Muscle of arm (tissue), 12 donors: ENCODE results near the gene FZR1. TPM values are rescaled to one million over a fixed set of nuclear protein-coding genes. Genes with fewer than 3 reads are reported as not detected.
"Not testable (repeated sequence)": the region's sequence is repeated elsewhere in the genome, so short reads cannot be mapped to it uniquely, and the experiment has no call there.

ENCODE experiments used
- DNase-seq: peaks from one replicate; pipeline ENCODE4 v3.0.0-alpha.2; 2013
- polyA plus RNA-seq, 12 donors: library from polyadenylated mRNA; unstranded; fragments of 120-200 nt; gene quantifications; one replicate each; pipeline ENCODE4 v1.2.1, GENCODE V29; 2013; ENCODE audit not compliant: insufficient read length in 12 of 12

The FZR1 gene
- polyA plus RNA-seq, 12 donors, result 21.8 to 47.2 (median 28.8) TPM; not detected in 1

DNA sequence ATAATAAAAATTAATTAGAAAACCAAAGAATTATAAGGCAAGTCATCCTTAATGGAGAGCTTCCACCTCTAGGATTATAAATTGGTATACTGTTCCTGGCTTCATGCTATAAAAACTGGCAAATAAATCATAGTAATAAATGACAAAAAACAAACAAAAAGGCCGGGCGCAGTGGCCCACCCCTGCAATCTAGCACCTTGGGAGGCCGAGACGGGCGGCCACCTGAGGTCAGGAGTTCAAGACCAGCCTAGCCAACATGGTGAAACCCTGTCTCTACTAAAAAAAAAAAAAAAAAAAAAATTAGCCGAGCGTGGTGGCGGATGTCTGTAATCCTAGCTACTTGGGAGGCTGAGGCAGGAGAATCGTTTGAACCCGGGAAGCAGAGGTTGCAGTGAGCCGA is 63.9 kb downstream of the FZR1 start:
- not testable (repeated sequence) for DNase-seq

DNA sequence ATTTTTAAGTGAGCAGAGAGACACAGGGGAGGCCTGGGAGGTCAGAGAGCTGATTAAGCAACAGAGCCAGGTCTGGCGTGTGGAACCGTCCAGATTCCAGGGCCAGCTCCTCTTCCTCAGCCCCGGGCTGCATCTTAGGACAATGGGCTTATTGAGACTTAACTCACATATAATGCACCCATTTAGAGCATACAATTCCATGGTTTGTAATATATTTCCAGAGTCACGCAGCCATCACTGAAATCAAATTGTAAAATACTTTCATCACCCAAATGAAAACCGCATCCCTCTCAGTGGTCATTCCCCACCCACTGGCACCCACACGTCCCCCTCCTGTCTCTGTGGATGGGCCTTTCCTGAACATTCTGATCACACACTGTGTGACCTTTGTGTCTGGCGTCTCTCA is 64.5 kb downstream of the FZR1 start:
- no peak for DNase-seq

DNA sequence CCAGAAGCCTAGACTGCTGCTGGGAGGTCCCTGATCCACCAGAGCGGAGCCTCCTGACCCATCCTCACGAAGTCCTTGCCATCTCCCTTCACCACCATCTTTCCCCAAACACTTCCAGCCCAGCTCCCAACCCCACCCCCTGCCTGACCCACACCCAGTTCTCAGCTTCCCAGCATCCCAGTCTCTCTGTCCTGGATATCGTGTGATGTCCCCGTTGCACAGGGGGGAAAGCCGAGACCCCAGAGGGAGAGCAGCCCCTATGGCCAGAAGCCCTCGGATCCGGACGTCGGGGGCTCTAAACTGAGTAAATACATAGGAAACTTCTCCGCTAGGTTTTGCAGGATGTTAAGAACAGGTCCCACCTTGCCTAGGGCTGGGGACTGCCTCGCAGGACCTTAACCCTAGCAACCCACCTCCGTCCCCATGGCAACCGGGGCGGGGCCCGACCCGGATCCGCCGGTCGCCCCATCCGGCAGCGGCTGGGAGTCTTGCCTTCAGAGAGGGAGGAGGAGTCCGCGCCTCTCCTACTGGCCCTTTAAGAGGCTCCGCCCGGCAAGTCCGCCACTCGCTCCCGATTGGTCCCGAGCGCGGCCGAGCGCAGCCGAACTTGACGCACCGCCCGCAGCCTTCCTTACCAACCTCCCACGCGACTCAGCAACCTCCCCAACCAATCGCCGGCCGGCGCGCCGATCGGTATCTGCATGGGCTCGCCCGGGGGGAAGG is 66.2 kb downstream of the FZR1 start:
- DNase-seq, result peak; percentile 99

DNA sequence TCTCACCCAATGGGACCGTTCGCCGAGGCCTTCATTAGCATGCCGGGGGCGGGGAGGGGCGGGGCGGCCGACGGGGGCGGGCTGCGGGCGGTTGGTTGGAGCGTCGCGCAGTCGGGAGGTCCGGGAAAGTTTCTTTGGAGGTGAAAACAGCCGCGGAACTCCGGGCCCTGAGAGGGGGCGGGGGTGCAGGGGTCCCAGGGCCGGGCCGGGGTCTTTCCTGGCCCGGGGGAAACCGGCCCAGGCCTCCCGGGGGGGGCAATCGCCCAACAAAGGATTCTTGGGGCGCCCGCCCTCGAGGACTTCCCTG is 66.7 kb downstream of the FZR1 start, which contains the start of gene HMG20B:
Gene HMG20B, plus strand, starts transcription at position 90 of the 307 bp plus-strand sequence. CDS start 366 bp downstream, outside the sequence.
- DNase-seq, result no peak

DNA sequence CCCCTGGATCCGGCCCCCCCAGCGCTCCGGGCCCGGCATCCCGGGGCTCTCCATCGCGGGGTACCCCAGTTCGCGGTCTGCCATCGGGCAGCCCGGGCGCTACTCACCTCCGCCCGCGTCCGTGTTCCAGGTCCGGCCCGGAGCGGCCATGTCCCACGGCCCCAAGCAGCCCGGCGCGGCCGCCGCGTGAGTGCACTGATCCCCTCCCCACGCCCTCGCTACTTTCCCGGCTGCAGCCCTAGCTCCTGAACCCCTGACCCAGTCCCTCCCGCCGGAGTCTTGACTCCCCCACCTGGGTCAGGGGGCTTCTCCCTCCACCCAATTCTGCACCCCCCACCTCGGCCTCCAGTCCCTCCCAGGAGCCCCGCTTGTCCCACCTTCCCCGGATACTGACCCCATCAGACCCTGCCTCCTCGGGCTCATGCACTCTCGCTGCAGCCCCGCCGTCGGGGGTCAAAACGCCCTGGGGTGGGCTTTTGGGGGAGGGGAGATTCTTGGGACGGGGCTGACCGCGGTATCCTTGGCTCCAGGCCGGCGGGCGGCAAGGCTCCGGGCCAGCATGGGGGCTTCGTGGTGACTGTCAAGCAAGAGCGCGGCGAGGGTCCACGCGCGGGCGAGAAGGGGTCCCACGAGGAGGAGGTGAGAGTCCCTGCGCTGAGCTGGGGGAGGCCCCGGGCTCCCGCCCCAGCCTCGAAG is 67.2 kb downstream of the FZR1 start:
- no peak for DNase-seq

DNA sequence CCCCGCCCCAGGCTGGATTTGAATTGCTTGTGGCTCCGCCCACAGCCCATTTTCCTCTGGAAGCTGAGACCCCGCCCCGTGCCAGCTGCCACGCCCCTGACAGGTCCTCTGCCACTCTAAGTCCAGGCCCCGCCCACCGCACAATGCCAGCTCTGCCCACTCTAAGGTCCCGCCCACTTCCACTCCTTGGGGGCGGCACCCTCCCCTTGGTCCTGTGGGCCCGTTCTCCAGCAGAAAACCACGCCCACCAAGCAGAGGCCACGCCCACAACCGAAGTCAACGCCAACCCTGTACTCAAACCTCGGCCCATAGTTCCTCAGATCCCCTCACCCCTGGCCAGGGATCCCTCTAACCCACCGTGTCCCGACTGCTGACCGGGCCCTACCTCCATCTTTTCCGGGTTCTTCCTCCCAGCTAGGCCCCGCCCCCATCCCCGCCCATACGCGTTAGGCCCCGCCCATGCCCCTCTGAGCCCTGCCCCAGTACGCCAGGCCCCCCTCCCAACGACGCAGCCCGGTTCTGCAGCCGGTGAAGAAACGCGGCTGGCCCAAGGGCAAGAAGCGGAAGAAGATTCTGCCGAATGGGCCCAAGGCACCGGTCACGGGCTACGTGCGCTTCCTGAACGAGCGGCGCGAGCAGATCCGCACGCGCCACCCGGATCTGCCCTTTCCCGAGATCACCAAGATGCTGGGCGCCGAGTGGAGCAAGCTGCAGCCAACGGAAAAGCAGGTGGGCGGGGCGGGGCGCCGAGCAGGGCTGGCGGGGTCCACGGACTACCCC is 67.9 kb downstream of the FZR1 start:
- peak; percentile 62 for DNase-seq

DNA sequence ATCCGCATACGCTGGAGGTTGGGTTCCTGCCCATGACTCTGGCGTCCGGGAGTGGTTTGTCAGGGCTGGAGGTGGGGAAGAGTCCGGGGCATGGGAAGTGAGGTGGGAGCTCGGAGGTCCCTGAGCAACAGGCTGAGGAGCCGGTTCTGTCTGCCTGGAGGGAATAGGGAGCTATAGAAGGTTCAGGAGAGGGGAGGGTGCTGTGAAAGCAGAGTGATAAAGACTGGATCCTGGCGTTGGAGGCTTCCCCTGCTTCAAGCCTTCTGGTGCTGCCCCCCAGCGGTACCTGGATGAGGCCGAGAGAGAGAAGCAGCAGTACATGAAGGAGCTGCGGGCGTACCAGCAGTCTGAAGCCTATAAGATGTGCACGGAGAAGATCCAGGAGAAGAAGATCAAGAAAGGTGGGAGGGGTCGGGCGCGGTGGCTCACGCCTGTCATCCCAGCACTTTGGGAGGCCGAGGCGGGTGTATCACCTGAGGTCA is 69.2 kb downstream of the FZR1 start:
- DNase-seq, result no peak

DNA sequence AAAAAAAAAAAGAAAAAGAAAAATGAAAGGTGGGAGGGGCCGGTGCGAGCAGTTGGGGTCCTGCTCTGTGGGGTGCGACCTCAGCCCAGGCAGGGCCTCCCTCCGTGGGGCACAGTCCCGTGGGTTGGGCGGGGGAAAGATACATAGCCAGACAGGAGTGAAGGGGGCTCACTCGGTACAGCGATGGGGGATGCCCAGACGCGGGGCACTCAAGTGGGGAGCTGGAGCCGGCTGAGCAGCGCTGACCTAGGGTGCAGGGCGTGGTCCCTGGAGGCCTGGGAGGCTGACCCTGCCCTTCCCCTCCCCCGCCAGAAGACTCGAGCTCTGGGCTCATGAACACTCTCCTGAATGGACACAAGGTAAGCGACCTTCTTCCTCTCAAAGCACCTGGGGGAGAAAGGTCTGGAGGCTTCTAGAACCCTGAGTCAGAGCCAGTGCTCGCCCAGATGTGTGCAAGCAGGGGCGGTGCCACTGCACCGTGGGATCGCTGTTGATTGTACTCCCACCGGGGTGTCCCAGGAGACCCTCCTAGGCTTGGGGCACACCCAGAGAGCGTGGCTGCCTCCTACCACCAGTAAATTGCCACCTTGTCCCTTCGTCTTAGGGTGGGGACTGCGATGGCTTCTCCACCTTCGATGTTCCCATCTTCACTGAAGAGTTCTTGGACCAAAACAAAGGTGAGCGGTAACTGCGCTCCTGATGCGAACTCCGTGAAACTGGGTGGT is 70.0 kb downstream of the FZR1 start:
- no peak for DNase-seq

DNA sequence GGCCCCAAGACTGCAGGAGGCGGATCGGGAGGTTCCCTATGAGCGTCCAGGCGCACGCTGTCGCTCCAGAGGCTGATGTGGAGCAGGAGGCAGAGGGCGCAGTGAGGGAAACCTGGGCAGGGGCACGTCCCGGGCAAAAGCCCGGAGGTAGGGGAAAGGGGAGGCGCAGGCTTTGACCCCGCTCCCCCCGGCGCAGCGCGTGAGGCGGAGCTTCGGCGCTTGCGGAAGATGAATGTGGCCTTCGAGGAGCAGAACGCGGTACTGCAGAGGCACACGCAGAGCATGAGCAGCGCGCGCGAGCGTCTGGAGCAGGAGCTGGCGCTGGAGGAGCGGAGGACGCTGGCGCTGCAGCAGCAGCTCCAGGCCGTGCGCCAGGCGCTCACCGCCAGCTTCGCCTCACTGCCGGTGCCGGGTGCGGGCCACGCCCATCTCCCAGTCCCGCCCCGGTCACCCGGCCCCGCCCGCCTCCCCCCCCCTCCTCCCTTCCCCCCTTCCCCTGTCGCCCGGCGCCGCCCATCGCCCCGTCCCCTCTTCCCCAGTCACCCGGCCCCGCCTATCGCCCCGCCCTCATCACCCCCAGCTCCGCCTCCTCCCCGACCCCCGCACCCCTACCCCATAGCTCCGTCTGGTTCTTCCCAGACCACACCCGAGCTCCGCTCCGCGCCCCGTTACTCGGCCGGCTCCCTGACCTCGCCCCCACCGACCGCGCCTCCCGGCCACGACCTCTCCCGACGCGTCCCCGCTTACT is 70.8 kb downstream of the FZR1 start:
- peak; percentile 60 for DNase-seq

DNA sequence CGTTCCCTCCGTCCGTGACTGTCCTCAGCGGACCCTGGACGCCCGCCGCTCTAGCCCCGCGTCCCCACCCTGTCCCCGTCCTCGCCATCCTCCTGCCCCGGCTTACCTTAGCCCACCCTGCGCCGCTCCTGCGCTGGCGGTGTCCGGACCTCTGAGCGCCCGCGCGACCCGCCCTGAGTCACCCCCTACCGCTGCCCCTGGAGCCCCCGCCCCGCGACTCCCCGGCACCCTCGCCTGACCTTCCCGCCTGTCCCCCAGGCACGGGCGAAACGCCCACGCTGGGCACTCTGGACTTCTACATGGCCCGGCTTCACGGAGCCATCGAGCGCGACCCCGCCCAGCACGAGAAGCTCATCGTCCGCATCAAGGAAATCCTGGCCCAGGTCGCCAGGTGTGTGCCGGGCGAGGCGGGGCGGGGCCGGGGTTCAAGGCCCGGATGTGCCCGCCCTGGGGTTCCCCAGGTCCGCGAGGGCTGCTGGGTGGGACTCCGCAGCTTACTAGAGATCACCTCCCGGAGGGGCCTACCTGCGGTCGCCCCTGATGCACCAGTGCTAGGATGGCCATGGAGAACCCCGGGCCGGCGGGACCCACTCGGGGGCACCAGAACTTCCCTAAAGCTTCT is 71.7 kb downstream of the FZR1 start:
- no peak for DNase-seq

DNA sequence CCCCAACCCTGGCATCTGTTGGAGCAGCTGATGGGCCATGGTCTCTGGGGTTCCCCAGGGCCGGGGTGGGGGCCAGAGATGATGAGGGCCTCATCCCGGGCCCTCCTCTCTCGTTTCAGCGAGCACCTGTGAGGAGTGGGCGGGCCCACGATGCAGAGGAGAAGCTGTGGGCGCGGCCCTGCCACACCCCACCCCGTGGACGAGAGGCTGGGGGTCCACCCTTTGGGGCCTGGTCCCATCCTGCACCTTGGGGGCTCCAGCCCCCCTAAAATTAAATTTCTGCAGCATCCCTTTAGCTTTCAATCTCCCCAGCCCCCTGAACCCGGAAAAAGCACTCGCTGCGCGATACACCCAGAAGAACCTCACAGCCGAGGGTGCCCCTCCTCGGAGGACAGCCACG is 72.3 kb downstream of the FZR1 start:
- DNase-seq, result no peak

DNA sequence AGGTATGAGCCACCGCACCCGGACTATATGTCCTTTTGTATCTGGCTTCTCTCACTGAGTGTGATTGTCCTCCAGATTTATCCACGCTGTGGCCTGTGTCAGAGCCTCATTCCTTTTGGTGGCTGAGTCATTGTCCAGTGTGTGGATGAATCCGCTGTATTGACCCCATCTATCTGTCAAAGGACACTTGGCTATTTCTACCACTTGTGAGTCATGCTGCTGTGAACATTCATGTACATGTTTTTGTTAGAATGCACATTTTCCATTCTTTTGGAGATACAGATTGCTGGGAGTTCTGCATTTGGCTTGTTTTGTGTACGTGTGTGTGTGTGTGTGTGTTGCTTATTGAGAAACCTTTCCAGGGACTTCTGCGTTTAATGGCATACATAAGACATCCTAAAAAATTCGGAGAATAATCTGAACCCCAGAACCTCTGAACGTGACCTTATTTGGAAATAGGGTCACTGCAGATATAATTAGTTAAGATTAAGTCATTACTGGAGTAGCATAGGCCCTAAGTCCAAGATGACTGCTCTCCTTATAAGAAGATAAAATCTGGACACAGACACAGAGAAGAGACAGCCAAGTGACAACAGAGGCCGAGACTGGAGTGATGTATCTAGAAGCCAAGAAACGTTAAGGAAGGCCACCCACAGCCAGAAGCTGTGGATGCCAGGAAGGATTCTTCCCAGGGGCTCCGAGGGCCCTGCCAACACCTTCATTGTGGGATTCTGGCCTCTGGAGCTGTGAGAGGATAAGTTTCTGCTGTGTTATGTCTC is 74.2 kb downstream of the FZR1 start:
- DNase-seq, result peak; percentile 31

DNA sequence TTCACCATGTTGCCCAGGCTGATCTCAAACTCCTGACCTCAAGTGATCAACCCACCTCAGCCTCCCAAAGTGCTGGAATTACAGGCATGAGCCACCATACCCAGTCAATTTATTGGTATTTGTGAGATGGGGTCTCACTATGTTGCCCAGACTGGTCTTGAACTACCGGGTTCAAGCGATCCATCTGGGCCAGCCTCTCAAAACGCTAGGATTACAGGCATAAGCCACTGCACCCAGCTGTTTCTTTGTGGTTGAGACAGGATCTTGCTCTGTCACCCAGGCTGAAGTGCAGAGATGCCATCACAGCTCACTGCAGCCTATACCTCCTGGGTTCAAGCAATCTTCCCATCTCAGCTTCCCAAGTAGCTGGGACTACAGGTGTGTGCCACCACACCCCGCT is 75.7 kb downstream of the FZR1 start:
- not testable (repeated sequence) for DNase-seq

DNA sequence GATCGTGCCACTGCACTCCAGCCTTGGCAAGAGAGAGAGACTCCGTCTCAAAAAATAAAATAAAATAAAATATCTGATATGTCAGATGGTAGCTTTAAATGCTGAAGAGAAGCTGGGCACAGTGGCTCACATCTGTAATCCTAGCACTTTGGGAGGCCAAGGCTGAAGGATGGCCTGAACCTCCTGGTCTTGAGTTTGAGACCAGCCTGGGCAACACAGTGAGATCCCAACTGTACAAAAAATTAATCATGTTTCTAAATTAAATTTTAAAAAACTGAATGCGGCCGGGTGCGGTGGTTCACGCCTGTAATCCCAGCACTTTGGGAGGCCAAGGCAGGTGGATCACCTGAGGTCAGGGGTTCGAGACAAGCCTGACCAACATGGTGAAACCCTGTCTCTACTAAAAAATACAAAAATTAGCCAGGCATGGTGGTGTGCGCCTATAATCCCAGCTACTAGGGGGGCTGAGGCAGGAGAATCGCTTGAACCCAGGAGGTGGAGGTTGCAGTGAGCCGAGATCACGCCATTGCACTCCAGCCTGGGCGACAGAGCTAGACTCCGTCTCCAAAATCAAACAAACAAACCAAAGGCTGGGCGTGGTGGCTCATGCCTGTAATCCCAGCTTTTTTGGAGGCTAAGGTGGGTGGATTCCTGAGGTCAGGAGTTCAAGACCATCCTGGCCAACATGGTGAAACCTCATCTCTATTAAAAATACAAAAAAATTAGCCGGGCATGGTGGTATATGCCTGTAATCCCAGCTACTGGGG is 78.1 kb downstream of the FZR1 start:
- not testable (repeated sequence) for DNase-seq

DNA sequence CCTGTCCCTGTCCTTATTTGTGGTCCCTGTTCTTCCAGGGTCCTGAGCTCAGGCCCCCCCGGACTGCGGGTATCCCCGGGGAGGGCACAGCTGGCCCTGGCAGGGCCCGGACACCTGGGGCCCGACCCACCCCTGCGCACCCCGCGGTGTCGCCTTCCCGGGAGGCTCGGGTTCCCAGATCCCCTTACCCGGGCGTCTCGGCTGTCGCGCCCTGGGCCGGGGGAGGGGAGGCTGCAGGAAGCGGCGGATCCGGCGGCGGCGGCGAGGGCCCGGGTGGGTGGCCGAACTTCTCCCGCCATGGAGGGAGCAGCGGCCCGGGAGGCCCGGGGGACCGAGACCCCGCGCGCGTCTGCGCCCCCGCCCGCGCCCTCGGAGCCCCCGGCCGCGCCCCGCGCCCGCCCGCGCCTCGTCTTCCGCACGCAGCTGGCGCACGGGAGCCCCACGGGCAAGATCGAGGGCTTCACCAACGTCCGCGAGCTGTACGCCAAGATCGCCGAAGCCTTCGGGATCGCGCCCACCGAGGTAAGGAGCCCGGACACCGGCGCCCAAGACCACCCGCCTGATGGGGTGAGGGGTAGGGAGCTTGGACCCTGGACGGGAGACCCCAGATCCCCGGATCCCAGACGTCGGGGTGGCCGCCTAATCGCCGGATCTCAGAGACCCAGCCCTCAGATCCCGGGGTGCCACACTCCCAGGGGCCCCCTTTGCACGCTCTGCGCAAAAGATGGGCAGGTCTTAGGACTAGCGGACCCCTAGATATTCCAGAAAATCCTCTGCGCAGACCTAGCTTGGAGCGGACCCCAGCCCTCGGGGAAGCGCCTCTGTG is 79.4 kb downstream of the FZR1 start, which contains the start of gene GIPC3:
Gene GIPC3, plus strand, starts transcription at position 178 of the 826 bp plus-strand sequence. Its CDS starts 120 bp downstream, at position 298.
- no peak for DNase-seq

DNA sequence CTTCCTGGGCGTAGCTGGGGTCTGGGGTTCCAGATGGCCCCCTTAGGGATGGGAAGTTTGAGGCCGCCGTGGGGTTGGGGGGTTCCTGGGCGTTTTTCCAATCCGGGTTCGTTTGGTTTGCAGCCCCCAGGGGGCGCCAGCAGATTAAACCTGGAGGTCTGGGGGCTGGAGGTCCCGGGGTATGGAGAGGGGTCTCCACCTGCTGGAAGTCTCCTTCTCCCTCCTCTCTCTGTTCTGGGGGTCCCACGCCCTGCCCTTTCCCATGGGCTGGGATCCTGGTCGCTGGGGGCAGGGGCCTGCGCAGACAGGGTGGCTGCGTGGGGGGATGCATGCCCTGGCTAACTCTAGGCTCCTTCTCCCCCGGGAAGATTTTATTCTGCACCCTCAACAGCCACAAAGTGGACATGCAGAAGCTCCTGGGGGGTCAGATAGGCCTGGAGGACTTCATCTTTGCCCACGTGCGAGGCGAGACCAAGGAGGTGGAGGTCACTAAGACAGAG is 80.1 kb downstream of the FZR1 start:
- DNase-seq, result no peak

DNA sequence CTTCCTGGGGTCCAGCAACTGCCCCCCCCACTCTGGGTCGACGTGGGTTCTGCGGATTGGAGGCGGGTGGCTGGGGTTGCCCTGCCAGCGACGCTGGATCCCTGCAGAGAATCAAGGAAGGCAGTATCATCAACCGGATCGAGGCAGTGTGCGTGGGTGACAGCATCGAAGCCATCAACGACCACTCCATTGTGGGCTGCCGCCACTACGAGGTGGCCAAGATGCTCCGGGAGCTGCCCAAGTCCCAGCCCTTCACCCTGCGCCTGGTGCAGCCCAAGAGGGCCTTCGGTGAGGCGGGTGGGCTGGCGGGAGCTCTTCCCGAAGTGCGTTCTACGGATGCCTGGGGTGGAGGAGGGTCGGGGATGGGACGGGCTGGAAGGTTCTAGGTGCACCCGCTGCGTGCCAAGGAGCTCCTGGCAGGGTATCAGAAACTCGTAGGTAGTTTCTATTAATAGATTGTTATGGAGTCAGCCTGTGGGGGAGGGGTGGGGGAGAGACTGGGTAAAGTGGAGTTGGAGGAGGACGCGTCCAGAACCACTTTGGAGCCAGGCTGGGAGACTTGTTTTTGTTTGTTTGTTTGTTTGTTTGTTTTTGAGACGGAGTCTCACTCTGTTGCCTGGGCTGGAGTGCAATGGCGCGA is 80.7 kb downstream of the FZR1 start:
- no peak for DNase-seq
